Stimulated activated CD4-positive, alpha-beta T cell treated with anti-CD3 and anti-CD28 coated beads, Interleukin-12 subunit alpha, Interleukin-12 subunit beta, amount 100 ng/mL, for 24 hours (primary cell): ENCODE measurements around the gene ULK4.
"Not testable (repeated sequence)": the region's sequence is repeated elsewhere in the genome, so short reads cannot be mapped to it uniquely, and the experiment has no call there.

Experiments
- DNase-seq, 2 experiments: peaks; one replicate each; pipeline ENCODE4 v3.0.0-alpha.2; 2020; ENCODE audit warnings: low read depth in 2 of 2

Gene ULK4

GRCh38 chr3:41872157-41872556 lies 89.7 kb downstream of the ULK4 start:
- DNase-seq: no peak

- DNase-seq: no peak
These were observed 94.4 kb downstream of the ULK4 start for GRCh38 chr3:41867533-41867932.

GRCh38 chr3:41866298-41866697 lies 95.6 kb downstream of the ULK4 start:
- no peak for DNase-seq

GRCh38 chr3:41863024-41863423 lies 98.9 kb downstream of the ULK4 start:
- DNase-seq: no peak

GRCh38 chr3:41860489-41860888 lies 101.4 kb downstream of the ULK4 start:
- not testable (repeated sequence) for DNase-seq

- no peak for DNase-seq
These were observed 106.9 kb downstream of the ULK4 start for GRCh38 chr3:41854956-41855355.

GRCh38 chr3:41853540-41854196 lies 108.2 kb downstream of the ULK4 start:
- no peak for DNase-seq

GRCh38 chr3:41848753-41849574 lies 112.9 kb downstream of the ULK4 start:
- DNase-seq: no peak

- no peak for DNase-seq
These were observed 114.2 kb downstream of the ULK4 start for GRCh38 chr3:41847679-41848078.

- DNase-seq: no peak
These were observed 115.1 kb downstream of the ULK4 start for GRCh38 chr3:41846850-41847249.

- no peak for DNase-seq
These were observed 116.1 kb downstream of the ULK4 start for GRCh38 chr3:41845826-41846225.

GRCh38 chr3:41844256-41844655 lies 117.6 kb downstream of the ULK4 start:
- DNase-seq: not testable (repeated sequence)

GRCh38 chr3:41840936-41841668 lies 120.8 kb downstream of the ULK4 start:
- DNase-seq: not testable (repeated sequence)

- no peak for DNase-seq
These were observed 125.4 kb downstream of the ULK4 start for GRCh38 chr3:41836360-41837134.

- DNase-seq: no peak
These were observed 128.3 kb downstream of the ULK4 start for GRCh38 chr3:41833628-41834027.

GRCh38 chr3:41819236-41819635 lies 142.7 kb downstream of the ULK4 start:
- no peak for DNase-seq

GRCh38 chr3:41808618-41809017 lies 153.3 kb downstream of the ULK4 start:
- DNase-seq: no peak

GRCh38 chr3:41808152-41808551 lies 153.8 kb downstream of the ULK4 start:
- DNase-seq: no peak

- DNase-seq: no peak
These were observed 166.9 kb downstream of the ULK4 start for GRCh38 chr3:41794748-41795589.

- DNase-seq: no peak
These were observed 169.1 kb downstream of the ULK4 start for GRCh38 chr3:41792806-41793205.

- DNase-seq: no peak
These were observed 192.8 kb downstream of the ULK4 start for GRCh38 chr3:41769106-41769505.
